Stimulated activated CD4-positive, alpha-beta T cell treated with anti-CD3 and anti-CD28 coated beads, Interleukin-12 subunit alpha, Interleukin-12 subunit beta, amount 100 ng/mL, for 48 hours (primary cell): ENCODE measurements around the gene WWOX.

Experiments
- DNase-seq, 3 donors: peaks; one replicate each; pipeline ENCODE4 v3.0.0-alpha.2; 2020; ENCODE audit warnings: low read depth in 2 of 3, low spot score in 1 of 3

The WWOX gene

DNA sequence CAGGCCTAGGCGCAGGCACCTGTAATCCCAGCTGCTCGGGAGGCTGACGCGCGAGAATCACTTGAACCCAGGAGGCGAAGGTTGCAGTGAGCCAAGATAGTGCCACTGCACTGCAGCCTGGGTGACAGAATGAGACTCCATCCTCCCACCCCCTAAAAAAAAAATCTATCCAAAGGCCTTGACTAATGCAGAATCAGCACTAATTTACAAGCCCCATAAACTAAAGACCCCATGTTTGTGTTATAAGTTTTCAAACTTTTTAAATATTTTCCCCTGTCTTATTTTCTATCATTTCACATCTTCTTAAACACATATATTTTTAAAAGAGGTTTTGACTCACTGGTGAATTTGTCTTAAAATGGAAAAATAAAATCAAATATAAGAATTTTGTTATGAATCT, 713.1 kb downstream of the WWOX start:
- no peak for DNase-seq

DNA sequence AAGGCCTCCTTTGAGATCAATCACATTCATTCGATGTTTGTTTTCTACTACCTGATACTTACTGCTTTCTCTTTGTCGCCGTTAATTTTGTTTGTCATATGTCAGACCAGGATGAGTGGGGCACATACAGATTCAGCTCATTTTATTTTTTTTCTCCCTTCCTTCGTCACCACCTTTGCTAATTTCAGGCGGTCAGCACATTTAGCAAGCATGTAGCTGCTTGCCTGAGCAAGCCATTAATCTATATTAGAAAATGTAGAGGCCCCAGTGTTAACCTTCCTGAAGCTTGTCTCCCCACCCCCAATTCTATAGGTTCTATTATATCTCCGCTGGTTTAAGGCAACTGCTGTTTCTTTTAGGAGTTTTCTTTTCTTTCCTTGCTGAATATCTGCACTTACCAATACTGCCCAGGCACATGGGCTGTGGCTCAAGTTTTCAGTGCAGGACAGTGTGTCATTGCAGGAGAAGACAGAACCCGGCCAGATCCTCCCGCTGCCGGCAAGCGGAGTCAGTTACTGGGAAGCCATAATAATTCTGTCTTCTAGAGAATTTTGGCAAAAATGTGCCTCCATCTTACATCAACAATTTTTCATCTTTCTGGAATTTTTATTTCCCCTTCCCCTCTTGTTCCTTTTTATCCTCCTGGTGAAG, 714.3 kb downstream of the WWOX start:
- no peak for DNase-seq

DNA sequence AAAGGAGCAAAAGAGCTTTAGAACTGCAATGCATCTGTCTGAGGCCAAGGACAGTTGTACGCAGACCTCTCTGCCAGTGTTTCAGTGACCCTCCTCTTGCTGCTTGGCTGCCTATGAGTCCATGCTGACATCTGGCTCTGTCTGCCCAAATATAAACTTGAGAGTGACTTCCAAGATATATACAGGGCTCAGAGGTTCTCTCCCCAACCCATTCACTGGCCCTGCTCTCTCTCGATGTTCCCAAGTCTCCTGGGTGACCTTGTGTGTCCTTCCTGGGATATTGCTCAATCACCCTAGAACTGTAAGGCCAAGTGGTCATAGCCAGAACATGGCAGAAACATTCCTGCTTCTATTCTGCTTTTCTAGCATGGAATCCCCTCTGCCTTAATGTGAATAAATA, 716.3 kb downstream of the WWOX start:
- no peak for DNase-seq

DNA sequence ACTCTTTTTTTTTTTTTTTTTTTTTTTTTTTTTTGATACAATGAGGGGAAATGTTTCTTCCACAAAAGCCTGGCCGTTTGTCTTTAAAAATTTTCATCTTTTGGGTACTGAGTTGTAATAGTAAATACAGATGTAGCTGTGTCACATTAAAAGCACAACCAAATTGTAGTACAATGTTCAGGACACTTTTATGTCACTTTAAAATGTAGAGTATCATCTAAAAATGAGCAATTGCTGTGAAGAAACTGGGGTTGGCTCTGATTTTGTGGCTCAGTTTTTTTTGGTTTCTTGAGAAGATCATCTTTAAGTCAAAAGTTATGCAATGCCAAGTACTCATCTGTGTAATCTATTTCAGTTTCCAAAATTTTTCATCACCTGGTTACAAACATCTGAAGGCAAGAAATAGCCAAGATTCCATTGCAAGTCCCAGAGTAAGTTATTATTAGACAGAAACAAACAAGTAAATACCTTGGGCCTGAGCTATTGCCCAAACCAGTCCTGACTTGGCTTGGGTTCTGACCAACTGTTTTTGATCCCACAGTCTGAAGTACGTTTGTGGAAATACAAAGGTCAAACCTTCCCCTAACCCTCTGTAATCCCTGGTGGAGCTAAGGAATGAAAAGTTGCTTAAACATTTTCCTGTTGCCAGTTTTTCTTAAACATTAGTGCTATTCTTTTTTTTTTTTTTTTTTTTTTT, 717.2 kb downstream of the WWOX start:
- no peak for DNase-seq

DNA sequence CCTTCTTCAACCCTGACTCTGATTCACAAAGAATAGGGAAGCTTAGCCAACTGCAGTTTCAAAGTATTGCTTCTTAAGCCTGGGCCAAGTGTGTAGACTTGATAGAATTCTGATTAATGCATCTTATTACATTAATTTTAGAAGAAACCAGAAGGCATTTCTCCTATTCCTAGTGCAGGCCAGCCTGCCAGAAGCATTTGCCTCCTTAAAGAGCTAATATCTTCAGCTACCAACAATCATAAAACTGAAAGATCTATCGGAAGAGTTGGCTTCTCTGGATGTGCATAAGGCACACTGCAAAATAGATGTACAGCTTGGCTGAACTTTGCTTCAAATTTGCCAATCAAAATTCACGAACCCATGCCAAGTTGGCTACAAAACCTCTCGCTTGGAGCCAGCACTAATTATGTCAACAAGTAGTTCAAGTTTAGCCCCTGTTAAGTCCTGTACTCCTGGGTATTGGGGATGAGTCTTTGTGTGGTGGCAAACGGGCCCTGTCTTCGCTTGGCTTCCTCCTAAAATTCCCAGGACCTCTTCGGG, 717.8 kb downstream of the WWOX start:
- DNase-seq = no peak

DNA sequence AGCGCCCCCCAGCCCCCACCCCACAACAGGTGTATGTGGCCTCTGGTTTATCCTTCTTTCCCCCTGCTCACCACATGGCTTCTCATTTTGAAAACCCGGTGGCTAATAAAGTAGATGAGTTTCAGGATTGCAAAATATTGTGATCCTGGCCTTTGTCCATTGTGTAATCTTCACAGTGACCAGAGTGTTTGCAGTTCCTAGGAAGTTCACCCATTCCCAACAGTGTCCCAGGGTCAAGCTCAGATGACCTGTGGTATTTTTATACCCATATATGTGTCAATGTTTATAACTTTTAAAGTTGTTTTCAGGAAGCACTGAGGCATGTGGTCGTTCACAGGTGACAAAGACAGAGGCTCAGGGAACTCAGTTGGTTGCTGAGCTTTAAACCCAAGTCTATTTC, 721.9 kb downstream of the WWOX start:
- DNase-seq = no peak

DNA sequence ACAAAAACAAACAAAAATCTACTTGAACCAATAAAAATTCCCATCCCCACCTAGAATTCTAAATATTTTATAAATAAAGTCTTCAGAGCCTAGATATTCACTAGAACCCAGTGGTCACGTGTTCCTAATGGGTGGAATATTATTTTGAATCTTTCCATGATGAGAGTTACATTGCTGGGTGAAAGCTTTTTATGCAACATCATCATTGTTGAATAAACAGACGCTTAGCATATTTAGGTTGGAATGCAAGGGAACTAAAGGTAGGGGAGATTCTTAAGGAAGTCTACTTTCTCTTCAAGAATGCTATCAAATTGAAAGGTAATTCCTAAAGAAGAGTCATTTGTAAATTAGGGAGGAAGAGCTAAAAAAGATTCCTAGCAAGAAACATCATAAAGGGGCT, 723.1 kb downstream of the WWOX start:
- DNase-seq = no peak

DNA sequence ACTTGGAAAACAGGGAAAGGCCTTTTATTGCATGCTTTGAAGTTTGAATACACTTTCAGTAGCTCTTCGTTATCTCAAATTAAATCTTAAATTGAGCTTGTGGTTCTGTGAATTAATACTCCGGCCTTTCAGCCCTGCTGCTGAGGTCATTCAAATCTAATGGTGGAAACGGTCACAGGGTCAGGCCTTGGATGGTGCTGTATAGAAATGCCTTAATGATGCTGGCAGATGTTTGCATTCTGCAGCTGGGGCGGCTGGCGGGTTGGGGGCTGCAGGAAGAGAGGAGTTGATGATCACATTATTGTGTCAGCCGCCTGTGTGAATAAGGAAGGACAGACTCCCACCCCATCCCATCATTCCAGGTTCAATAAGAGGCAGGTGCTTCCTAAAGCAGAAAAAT, 723.6 kb downstream of the WWOX start:
- DNase-seq = no peak

DNA sequence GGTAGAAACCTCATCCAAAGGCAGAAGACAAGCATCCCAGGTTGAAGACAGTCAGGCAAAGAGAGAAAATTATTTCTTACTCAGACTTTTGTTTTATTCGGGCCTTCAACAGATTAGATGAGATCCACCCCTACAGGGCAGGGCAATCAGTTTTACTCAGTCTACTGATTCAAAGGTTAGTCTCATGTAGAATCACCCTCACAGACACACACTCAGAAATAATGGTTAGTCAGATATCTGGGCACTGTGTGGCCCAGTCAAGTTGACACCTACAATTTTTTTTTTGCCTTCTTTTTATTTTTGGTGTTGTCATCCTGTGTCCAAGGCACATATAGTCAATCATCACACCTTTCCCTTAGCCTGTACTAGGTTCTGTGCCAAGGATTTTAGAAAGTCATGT, 729.8 kb downstream of the WWOX start:
- no peak for DNase-seq

DNA sequence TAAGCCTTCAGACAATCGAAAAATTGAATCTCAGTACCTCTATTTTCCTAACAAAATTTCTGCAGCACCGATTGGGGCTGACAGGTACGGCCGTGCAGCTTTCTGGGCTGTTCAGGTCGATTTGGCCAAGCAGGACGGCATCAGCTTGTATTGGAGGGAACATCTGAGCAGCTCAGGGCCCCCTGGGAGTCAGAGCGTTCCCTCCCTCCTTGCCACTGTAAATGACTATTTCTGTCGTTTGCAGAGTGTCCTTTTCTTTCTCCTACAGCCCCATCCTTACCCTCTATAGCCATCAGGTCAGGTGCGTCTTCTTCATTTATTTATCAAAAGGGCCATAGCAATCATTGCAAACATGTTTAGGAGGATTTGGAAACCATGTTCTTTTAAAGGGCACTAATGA, 731.1 kb downstream of the WWOX start:
- DNase-seq = no peak

DNA sequence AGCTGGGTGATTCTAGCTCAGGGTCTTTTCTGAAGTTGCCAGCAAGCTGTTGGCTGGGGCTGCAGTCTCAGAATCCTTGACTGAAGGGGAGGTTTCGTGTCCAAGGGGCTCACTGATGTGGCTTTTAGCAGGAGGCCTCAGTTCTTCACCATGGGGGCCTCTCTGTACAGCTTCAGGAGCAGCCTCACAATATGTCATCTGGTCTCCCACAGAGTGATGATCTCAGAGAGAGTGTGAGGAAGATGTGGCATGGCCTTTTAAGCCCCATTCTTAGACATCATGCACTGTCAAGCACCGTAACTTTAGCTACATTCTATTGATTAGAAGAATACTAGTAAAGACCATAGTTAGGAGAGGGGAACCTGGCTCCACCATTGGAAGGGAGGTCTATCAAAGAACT, 732.6 kb downstream of the WWOX start:
- no peak for DNase-seq

DNA sequence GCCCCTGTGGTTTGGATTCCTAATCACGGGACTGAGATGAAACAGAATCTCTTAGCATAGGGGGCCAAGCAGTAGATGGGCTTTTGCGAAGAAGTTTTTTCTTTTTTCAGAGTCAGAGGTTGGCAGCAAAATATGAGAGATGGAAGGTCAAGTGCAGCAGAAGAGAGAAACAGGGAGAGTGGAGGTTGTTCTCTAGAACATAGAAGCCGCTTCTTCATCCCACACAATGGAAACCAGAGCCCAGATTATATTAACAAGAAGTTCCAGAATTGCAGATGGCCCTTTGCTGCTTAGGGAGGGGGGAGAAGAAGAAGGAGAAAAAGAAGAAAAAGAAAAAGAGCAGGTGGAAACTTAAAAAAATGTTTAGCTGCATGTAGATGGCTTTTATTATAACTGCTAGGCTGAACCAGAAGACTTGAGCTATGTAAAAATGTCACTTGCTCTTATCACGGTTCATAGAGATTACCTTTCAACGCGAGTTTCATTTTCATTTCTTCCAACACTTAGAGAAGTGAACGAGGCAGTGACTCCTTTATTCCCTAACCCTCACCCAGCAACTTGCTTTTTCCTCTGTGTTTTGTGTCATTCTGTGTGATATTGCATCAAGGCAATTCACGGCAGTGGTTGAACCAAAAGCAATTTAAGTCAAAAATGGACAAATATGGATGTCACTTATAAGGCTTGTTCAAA, 737.5 kb downstream of the WWOX start:
- peak in 1 of 3 donors; percentile 16 for DNase-seq

DNA sequence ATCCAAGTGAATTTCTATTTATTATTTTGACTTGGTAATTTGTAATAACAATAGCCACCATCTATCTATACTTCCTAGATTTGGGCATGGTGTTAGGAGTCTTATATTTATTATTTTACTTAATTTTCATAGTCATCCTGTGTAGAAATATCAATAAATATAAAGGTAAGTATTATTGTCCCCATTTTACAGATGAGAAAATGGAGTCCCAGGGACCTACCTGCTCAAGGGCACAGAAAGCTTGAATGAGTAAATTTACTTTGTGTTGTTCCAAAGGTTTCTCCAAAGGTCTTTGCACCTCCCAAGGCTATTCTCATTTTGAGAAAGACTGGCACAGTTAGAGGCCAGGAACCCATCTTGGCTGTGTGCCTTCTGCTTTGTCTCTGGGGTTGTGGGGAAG, 738.3 kb downstream of the WWOX start:
- DNase-seq = no peak

DNA sequence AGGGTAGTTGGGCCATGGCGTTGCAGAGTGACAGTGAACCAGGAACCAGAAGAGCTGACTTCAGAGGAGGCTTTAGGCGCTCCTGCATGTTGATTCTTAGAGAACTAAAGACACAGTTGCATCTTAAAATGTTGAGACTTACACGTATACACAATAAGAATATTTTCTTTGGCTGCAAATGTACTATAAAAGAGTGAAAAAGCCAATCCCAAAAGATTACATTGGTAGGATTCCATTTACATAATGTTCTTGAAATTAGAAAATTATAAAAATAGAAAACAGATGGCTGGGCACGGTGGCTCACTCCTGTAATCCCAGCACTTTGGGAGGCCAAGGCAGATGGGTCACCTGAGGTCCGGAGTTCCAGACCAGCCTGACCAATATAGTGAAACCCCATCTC, 738.8 kb downstream of the WWOX start:
- DNase-seq = no peak

DNA sequence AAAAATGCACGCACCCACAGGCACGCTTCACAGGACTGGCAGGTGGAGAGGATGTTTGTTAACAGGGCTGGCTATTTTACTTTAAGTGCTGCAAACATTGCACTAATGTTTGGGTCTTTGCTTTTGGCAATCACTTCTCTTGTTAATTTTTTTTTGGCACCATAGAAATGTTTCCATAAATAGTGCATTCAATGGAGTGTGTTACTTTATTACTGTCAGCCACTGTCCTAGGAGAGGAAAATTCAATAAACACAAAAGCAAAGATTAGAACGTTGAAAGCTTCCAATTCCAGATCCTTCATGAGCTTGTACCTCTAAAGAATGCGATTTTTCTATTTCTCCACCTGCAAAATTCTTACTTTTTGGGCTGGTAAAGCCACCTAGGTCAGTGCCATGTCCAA, 743.5 kb downstream of the WWOX start:
- no peak for DNase-seq

DNA sequence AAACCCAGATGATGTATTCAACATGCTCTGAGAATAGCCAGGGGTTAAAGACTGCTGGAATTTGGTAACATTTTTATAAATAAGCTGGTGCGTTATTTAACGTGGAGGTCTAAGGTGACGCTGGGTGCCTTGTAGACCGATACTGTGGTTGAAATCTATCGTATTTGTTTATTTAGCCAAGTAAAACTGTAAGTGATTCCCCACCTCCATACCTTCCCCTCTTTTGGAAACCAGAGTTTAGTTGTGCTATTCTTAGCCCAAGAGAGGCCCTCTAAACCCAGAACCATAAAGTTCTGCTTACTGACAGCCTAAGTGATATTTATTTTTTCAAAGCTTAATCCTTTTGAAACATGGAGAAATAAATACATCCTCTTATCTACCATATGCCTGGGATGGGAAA, 744.5 kb downstream of the WWOX start:
- DNase-seq = no peak

DNA sequence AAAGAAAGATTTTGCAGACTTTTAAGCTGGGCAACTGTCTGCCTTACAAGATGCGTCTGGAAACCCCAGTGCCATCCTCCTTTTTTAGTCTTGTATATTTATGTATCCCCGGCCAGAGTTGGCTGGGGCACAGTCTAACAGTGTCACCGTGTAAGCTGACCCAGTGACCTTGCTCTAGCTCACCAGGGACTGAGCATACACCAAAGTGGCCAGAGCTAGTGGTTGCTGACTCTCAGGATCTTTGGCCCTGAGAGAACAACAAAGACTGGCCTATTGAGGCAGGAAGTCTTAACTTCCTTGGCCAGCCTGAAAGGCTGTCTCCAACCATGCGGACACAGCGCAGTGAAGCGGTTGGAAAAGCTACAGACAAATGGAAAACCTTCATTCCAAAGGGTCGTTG, 745.2 kb downstream of the WWOX start:
- no peak for DNase-seq

DNA sequence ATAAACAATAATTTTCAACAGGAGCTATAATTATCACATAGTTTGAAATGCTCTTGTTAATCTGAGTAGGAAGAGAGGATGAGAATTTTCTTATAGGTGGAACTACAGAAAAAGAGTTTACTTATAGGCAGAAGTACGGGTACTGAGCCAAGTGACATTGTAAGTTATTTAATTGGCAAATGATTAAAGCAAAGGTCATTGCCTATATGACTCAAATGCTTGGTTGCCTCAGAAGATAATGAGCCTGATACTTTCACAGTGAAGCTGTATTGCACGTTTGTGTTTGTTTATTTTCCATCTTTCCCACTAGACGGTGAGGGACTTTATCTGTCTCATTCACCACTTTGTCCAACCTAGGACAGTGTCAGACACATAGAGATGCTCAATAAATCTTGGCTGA, 751.8 kb downstream of the WWOX start:
- no peak for DNase-seq

DNA sequence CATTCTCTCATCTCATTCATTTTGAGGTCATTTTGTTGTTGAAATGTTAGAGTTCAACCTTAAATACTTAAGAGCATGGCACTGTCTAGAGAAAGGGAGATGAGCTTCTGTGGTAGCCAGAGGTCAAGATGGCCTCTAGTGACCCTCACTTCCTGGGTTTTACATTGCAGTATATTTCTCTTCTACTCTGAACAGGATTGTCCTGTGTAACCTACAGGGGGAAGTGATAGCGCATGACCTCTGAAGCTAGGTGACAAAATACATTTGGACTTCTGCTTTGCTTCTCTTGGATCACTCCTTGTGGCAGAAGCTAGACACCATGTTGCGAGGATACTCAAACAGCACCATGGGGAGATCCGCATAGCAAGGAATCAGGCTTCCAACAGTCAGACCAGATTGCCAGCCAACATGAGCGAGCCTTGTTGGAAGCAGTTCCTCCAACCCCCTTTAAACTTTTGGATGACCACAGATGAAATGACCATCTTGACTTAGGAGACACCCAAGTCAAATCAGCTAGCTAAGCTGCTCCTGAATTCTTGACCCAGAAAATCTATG, 752.7 kb downstream of the WWOX start:
- no peak for DNase-seq

DNA sequence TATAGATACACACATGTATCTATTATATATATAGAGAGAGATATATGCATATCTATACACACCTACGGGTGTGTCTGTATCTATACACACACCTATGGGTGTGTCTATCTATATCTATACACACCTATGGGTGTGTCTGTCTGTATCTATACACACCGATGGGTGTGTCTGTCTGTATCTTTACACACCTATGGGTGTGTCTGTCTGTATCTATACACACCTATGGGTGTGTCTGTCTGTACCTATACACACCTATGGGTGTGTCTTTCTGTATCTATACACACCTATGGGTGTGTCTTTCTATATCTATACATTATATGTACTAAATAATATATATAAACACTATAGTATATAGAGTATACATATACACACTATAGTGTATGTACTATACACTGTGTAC, 762.6 kb downstream of the WWOX start:
- no peak for DNase-seq

DNA sequence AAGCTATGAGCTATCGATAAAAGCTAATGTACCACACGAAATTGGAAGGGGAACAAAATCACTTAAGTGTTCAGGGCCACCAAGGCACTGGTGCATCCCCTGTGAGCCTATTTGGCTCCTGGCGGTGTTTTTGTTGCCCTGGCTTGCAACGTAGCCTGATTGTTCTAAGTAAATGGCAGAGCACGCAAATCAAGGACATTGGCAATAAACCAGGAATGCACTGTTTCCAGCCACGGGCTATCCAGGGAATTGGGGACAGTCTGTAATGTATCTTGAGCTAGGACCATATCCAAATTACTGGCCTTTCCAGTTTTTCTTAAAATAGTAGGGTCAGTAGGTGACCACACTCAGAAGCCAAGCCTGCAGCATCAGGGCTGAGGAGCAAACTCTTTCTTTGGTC, 767.1 kb downstream of the WWOX start:
- no peak for DNase-seq

DNA sequence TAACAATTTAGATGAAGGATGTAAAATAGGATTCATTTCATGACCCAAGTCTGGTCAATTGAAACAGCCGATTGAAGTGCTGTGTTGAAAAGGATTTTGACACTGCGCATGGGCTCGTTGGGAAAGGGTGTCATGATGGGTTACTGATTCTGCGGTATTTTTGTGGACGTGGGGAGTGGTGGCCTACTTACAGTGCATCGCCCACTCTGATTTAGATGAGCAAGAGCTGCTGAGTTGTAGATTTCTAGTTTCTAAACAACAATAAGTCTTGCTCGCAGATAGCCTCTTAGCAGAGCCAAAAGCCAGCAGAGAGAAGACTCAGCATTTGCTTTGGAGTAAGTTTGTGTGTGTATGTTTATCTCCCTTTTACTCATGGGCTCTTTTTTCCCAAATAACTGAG, 770.0 kb downstream of the WWOX start:
- no peak for DNase-seq
